HepG2 (cell line): Measurements from ENCODE around the gene INO80B. TPM values are rescaled to one million over a fixed set of nuclear protein-coding genes. Genes with fewer than 3 reads are reported as not detected.
A peak's percentile ranks its signal among the peaks of the same experiment; 100 is the strongest.

Source experiments
- ATAD3A ChIP-seq: sonication (generic); formaldehyde crosslinking; IDR thresholded peaks from 2 replicates; pipeline ENCODE4 v1.4.0; 2020; ENCODE audit warnings: missing genetic modification reagents
- BCL3 ChIP-seq: sonication (generic); formaldehyde crosslinking; IDR thresholded peaks from 2 replicates; pipeline ENCODE4 v1.5.1; 2020; ENCODE audit warnings: mild to moderate bottlenecking, missing genetic modification reagents, moderate library complexity
- CBFB ChIP-seq: sonication (generic); formaldehyde crosslinking; IDR thresholded peaks from 2 replicates; pipeline ENCODE4 v1.4.0; 2020; ENCODE audit warnings: missing genetic modification reagents
- CC2D1A ChIP-seq: sonication (generic); formaldehyde crosslinking; IDR thresholded peaks from 2 replicates; pipeline ENCODE4 v1.8.1; 2023; ENCODE audit warnings: mild to moderate bottlenecking, missing genetic modification reagents
- HNRNPLL ChIP-seq: fragments of 200-400 bp; formaldehyde crosslinking; IDR thresholded peaks from 2 replicates; pipeline ENCODE4 v1.6.1; 2017; ENCODE audit warnings: mild to moderate bottlenecking, low read depth, low read length; ENCODE audit not compliant: poor library complexity, severe bottlenecking
- KLF13 ChIP-seq: sonication (generic); formaldehyde crosslinking; IDR thresholded peaks from 2 replicates; pipeline ENCODE4 v1.4.0; 2020; ENCODE audit warnings: mild to moderate bottlenecking, missing genetic modification reagents
- MED8 ChIP-seq: sonication (generic); formaldehyde crosslinking; IDR thresholded peaks from 2 replicates; pipeline ENCODE4 v1.8.1; 2023; ENCODE audit warnings: mild to moderate bottlenecking, missing genetic modification reagents; ENCODE audit not compliant: insufficient replicate concordance
- MEIS2 ChIP-seq: sonication (generic); formaldehyde crosslinking; IDR thresholded peaks from 2 replicates; pipeline ENCODE4 v1.9.0; 2021; ENCODE audit warnings: mild to moderate bottlenecking, missing genetic modification reagents
- MXD1 ChIP-seq: sonication (generic); formaldehyde crosslinking; IDR thresholded peaks from 2 replicates; pipeline ENCODE4 v1.4.0; 2020; ENCODE audit warnings: mild to moderate bottlenecking, missing genetic modification reagents
- MYC ChIP-seq: sonication (generic); formaldehyde crosslinking; IDR thresholded peaks from 2 replicates; pipeline ENCODE4 v1.9.0; 2021; ENCODE audit warnings: missing genetic modification reagents, borderline replicate concordance
- NR2C2 ChIP-seq: sonication (generic); formaldehyde crosslinking; IDR thresholded peaks from 2 replicates; pipeline ENCODE4 v1.4.0; 2020; ENCODE audit warnings: missing genetic modification reagents, mild to moderate bottlenecking, moderate library complexity, borderline replicate concordance
- PHF20 ChIP-seq: sonication (generic); formaldehyde crosslinking; IDR thresholded peaks from 2 replicates; pipeline ENCODE4 v1.5.0; 2020; ENCODE audit warnings: mild to moderate bottlenecking, missing genetic modification reagents
- YEATS4 ChIP-seq: sonication (generic); formaldehyde crosslinking; IDR thresholded peaks from 2 replicates; pipeline ENCODE4 v1.4.0; 2020; ENCODE audit warnings: missing genetic modification reagents, borderline replicate concordance
- ZBTB38 ChIP-seq: sonication (generic); formaldehyde crosslinking; IDR thresholded peaks from 2 replicates; pipeline ENCODE4 v1.5.1; 2020; ENCODE audit warnings: mild to moderate bottlenecking, missing genetic modification reagents
- ZKSCAN1 ChIP-seq: fragments of 150-350 bp; IDR thresholded peaks from 2 replicates; pipeline ENCODE4 v1.6.1; 2014; ENCODE audit warnings: low read length
- ZNF224 ChIP-seq: sonication (generic); formaldehyde crosslinking; IDR thresholded peaks from 2 replicates; pipeline ENCODE4 v1.5.0; 2020; ENCODE audit warnings: mild to moderate bottlenecking, missing genetic modification reagents
- ZNF713 ChIP-seq: sonication (generic); formaldehyde crosslinking; IDR thresholded peaks from 2 replicates; pipeline ENCODE4 v1.4.0; 2020; ENCODE audit warnings: mild to moderate bottlenecking, missing genetic modification reagents
- ZSCAN9 ChIP-seq: IDR thresholded peaks from 2 replicates; pipeline ENCODE4 v1.6.1; 2016; ENCODE audit warnings: borderline replicate concordance
- polyA plus RNA-seq, 8 experiments: library from polyadenylated mRNA; depleted of rRNA in 3 of 8; stranded (reverse) in 7 of 8; unstranded in 1 of 8; fragments of >200 nt; fragmentation: Illumina TruSeq in 4 of 8; extraction: Trizol in 4 of 8; gene quantifications; 2 replicates each; pipeline versions ENCODE4 v1.2.1 to v1.2.3, GENCODE V29; 2011 to 2016; ENCODE audit warnings: low read depth in 4 of 8, missing spikeins in 1 of 8, mixed read lengths in 1 of 8; ENCODE audit not compliant: insufficient read depth in 1 of 8
- total RNA-seq, 5 experiments: library from RNA; depleted of rRNA; stranded (reverse); fragments of >200 nt; fragmentation: Illumina TruSeq; extraction: Trizol; gene quantifications; 2 replicates each; pipeline ENCODE4 v1.2.3, GENCODE V29; 2016; ENCODE audit warnings: low read depth in 1 of 5
- TF ChIP-seq, protein P1 (sequence below): sonication (generic); formaldehyde crosslinking; IDR thresholded peaks from 2 replicates; pipeline ENCODE4 v1.9.0; 2021; ENCODE audit warnings: missing genetic modification reagents, borderline replicate concordance
- TF ChIP-seq, protein P2 (sequence below): sonication (generic); formaldehyde crosslinking; IDR thresholded peaks from 2 replicates; pipeline ENCODE4 v1.5.0; 2020; ENCODE audit warnings: missing genetic modification reagents
- TF ChIP-seq, protein P3 (sequence below): sonication (generic); formaldehyde crosslinking; IDR thresholded peaks from 2 replicates; pipeline ENCODE4 v1.8.0; 2022; ENCODE audit warnings: mild to moderate bottlenecking, missing genetic modification reagents, moderate library complexity
- TF ChIP-seq, protein P4 (sequence below): sonication (generic); formaldehyde crosslinking; conservative IDR thresholded peaks from 2 replicates; pipeline ENCODE4 v1.5.0; 2020; ENCODE audit warnings: missing genetic modification reagents

The INO80B gene
- total and polyA plus RNA-seq, 2 of the 13 experiments (the other 11 are each of a cell fraction or from before 2014, with no cell fraction given): 6.2 to 14.5 TPM

DNA sequence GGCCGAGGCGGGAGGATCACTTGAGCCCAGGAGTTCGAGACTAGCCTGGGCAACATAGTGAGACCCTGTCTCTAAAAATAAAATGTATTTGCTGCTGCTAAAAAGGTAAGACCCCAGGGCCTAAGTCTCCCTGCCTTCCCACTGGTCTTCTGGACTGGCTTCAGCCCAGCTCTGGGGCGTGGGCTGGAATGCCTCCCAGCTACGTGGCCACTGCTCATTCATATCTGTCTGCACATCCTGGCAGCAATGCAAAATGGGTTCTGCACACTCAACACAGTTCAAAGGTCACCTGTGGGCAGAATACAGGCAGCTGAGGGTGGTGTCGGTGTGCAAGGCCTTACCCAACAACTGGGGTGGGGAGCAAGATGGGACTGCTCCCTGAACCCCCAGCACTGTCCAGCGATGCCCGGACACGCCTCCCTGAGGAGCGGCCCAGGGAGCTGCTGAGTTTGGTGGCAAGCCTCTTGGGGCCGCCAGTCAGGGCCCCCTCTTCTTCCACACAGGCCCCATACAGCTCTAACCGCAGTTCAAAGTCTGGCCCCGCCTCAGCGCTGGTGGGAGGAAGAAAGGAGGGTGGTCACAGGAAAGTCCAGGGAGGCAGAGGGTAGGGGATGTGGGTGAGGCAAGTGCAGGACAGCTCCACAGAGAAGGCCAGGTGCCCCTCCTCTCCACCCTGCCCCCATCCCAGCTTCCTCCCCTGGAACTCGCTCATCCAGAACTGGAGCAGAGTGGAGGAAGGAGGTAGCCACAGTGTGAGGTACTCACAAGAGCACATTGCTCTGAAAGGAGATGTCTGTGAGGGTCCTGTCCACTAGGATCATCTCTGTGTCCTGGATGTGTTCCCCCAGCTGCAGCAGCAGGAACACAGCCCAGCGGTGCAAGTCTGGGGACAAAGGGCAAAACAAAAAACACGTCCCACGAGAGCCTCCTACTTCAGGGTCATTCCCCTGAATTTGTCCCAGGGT lies 25.1 kb upstream of the INO80B start (continued):
- TF ChIP-seq BCL3 (CRISPR knock-in tag) (peak; percentile 74; the same call in 1 of the 2 replicates), ZNF224 (CRISPR knock-in tag) (no peak), CBFB (CRISPR knock-in tag) (peak; percentile 98), MXD1 (CRISPR knock-in tag) (no peak), MEIS2 (no peak; the same call in 1 of the 2 replicates), ZNF713 (CRISPR knock-in tag) (0 out of 2 replicates have a peak, but pooled peaks have one; percentile 26), NR2C2 (CRISPR knock-in tag) (peak; percentile 95), ZKSCAN1 (no peak), MED8 (CRISPR knock-in tag) (peak; percentile 34), ZBTB38 (peak; percentile 91; the same call in 1 of the 2 replicates), HNRNPLL (peak; percentile 56), ATAD3A (CRISPR knock-in tag) (no peak), ZSCAN9 (CRISPR knock-in tag) (0 out of 2 replicates have a peak, but pooled peaks have one; percentile 19), MYC (CRISPR knock-in tag) (peak; percentile 24; the same call in 1 of the 2 replicates), KLF13 (no peak), PHF20 (CRISPR knock-in tag) (no peak), CC2D1A (no peak), YEATS4 (peak; percentile 70)
- TF ChIP-seq, protein P1, sequence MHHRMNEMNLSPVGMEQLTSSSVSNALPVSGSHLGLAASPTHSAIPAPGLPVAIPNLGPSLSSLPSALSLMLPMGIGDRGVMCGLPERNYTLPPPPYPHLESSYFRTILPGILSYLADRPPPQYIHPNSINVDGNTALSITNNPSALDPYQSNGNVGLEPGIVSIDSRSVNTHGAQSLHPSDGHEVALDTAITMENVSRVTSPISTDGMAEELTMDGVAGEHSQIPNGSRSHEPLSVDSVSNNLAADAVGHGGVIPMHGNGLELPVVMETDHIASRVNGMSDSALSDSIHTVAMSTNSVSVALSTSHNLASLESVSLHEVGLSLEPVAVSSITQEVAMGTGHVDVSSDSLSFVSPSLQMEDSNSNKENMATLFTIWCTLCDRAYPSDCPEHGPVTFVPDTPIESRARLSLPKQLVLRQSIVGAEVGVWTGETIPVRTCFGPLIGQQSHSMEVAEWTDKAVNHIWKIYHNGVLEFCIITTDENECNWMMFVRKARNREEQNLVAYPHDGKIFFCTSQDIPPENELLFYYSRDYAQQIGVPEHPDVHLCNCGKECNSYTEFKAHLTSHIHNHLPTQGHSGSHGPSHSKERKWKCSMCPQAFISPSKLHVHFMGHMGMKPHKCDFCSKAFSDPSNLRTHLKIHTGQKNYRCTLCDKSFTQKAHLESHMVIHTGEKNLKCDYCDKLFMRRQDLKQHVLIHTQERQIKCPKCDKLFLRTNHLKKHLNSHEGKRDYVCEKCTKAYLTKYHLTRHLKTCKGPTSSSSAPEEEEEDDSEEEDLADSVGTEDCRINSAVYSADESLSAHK (CRISPR knock-in tag): no peak
- TF ChIP-seq, protein P2, sequence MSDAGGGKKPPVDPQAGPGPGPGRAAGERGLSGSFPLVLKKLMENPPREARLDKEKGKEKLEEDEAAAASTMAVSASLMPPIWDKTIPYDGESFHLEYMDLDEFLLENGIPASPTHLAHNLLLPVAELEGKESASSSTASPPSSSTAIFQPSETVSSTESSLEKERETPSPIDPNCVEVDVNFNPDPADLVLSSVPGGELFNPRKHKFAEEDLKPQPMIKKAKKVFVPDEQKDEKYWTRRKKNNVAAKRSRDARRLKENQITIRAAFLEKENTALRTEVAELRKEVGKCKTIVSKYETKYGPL (CRISPR knock-in tag): no peak
- TF ChIP-seq, protein P3, sequence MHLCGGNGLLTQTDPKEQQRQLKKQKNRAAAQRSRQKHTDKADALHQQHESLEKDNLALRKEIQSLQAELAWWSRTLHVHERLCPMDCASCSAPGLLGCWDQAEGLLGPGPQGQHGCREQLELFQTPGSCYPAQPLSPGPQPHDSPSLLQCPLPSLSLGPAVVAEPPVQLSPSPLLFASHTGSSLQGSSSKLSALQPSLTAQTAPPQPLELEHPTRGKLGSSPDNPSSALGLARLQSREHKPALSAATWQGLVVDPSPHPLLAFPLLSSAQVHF (CRISPR knock-in tag): no peak
- TF ChIP-seq, protein P4, sequence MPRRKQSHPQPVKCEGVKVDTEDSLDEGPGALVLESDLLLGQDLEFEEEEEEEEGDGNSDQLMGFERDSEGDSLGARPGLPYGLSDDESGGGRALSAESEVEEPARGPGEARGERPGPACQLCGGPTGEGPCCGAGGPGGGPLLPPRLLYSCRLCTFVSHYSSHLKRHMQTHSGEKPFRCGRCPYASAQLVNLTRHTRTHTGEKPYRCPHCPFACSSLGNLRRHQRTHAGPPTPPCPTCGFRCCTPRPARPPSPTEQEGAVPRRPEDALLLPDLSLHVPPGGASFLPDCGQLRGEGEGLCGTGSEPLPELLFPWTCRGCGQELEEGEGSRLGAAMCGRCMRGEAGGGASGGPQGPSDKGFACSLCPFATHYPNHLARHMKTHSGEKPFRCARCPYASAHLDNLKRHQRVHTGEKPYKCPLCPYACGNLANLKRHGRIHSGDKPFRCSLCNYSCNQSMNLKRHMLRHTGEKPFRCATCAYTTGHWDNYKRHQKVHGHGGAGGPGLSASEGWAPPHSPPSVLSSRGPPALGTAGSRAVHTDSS: no peak
